HCT116 (cell line): ENCODE measurements around the gene MINDY4B. TPM values are rescaled to one million over a fixed set of nuclear protein-coding genes. Genes with fewer than 3 reads are reported as not detected.

Experiments
- ATAC-seq: fragments of 200-7000 bp; cut with Tn5 transposase; 2 replicates; pipeline ENCODE4 v1.9.1; 2020; ENCODE audit warnings: mild to moderate bottlenecking, moderate library complexity
- BruUV-seq: library from RNA; stranded (reverse); fragments of 400-500 nt; replicated peaks from 2 replicates; lab custom pipeline; 2021; lab: Mats Ljungman, UMichigan
- CTCF ChIA-PET: fragments of 300-600 bp; sonication (Branson Sonifier 250); formaldehyde crosslinking; loops from one replicate; lab custom pipeline; 2021; ENCODE audit warnings: antibody characterized with exemption; lab: Charles Lee
- POLR2A ChIA-PET: fragments of 300-600, 350-600 bp; sonication (Branson Sonifier 250); formaldehyde crosslinking; loops from one replicate; lab custom pipeline; 2021; ENCODE audit warnings: antibody characterized with exemption; lab: Charles Lee
- RAD21 ChIA-PET, 2 experiments: fragments of 300-600 bp; sonication (Branson Sonifier 250); formaldehyde crosslinking; loops; one replicate each; lab custom pipeline; 2023; ENCODE audit warnings: low total read pairs in 2 of 2; ENCODE audit not compliant: uncharacterized antibody in 2 of 2, unreplicated experiment in 2 of 2, low non-redundant PET in 1 of 2; lab: Charles Lee
- DNase-seq: peaks from one replicate; pipeline ENCODE4 v3.0.0-alpha.2; 2010; ENCODE audit warnings: low read depth, low spot score
- H2AFZ ChIP-seq: fragments of 200-600 bp; shearing (Covaris generic), sonication (generic); 2 replicates; pipeline ENCODE4 v1.6.1; 2017; ENCODE audit warnings: low read depth, mixed run types, mixed read lengths, antibody characterized with exemption, low read length; ENCODE audit not compliant: poor library complexity, severe bottlenecking
- H3K27ac ChIP-seq: 2 replicates; pipeline ENCODE4 v1.5.1; 2012; ENCODE audit warnings: low read depth, low read length
- H3K27me3 ChIP-seq: fragments of 200-600 bp; sonication (generic); 2 replicates; pipeline ENCODE4 v1.6.1; 2016; ENCODE audit warnings: mixed run types, low read length, mixed read lengths; ENCODE audit not compliant: insufficient read depth
- H3K36me3 ChIP-seq, 2 experiments: fragments of 200-500 bp in 1 of 2; fragments of 200-600 bp in 1 of 2; sonication (Bioruptor generic) in 1 of 2; sonication (generic) in 1 of 2; 2 replicates each; pipeline versions ENCODE4 v1.5.1 to v1.6.1; 2014 to 2016; ENCODE audit warnings: low read length in 2 of 2, inconsistent platforms in 1 of 2, mixed read lengths in 1 of 2, mixed run types in 1 of 2; ENCODE audit not compliant: insufficient read depth in 2 of 2, control insufficient read depth in 1 of 2
- H3K4me1 ChIP-seq, 2 experiments: fragments of 200-600 bp in 1 of 2; sonication (generic) in 1 of 2; 2 replicates each; pipeline versions ENCODE4 v1.5.1 to v1.6.1; 2012 to 2017; ENCODE audit warnings: low read length in 2 of 2, inconsistent platforms in 1 of 2, mild to moderate bottlenecking in 1 of 2, mixed read lengths in 1 of 2, mixed run types in 1 of 2, moderate library complexity in 1 of 2; ENCODE audit not compliant: insufficient read depth in 2 of 2, control insufficient read depth in 1 of 2
- H3K4me2 ChIP-seq: fragments of 200-600 bp; sonication (generic); 2 replicates; pipeline ENCODE4 v1.6.1; 2017; ENCODE audit warnings: mixed run types, low read length, mixed read lengths
- H3K4me3 ChIP-seq, 2 experiments: fragments of 200-600 bp in 1 of 2; sonication (generic) in 1 of 2; replicated peaks in 1 of 2; 2 replicates each; pipeline ENCODE4 v1.5.1; 2011 to 2016; ENCODE audit warnings: low read length in 2 of 2, control low read depth in 1 of 2, low read depth in 1 of 2, mild to moderate bottlenecking in 1 of 2, mixed read lengths in 1 of 2, mixed run types in 1 of 2
- H3K79me2 ChIP-seq: fragments of 200-600 bp; sonication (generic); 2 replicates; pipeline ENCODE4 v1.6.1; 2017; ENCODE audit warnings: mild to moderate bottlenecking, mixed run types, low read length, moderate library complexity, mixed read lengths; ENCODE audit not compliant: insufficient read depth
- H3K9ac ChIP-seq: fragments of 200-600 bp; sonication (generic); 2 replicates; pipeline ENCODE4 v1.6.1; 2016; ENCODE audit warnings: low read length, mixed read lengths
- H3K9me2 ChIP-seq: fragments of 200-600 bp; sonication (generic), shearing (Covaris generic); 2 replicates; pipeline ENCODE4 v1.6.1; 2017; ENCODE audit warnings: mixed run types, mild to moderate bottlenecking, moderate library complexity; ENCODE audit not compliant: insufficient read depth
- H3K9me3 ChIP-seq, 2 experiments: fragments of 200-500 bp in 1 of 2; fragments of 200-600 bp in 1 of 2; sonication (Bioruptor generic) in 1 of 2; sonication (generic) in 1 of 2; 2 replicates each; pipeline ENCODE4 v1.6.1; 2014 to 2017; ENCODE audit warnings: low read length in 2 of 2, mixed read lengths in 2 of 2, inconsistent platforms in 1 of 2, low read depth in 1 of 2, mild to moderate bottlenecking in 1 of 2, mixed run types in 1 of 2, moderate library complexity in 1 of 2; ENCODE audit not compliant: control insufficient read depth in 1 of 2, insufficient read depth in 1 of 2
- H4K20me1 ChIP-seq: fragments of 200-600 bp; sonication (generic), shearing (Covaris generic); 2 replicates; pipeline ENCODE4 v1.6.1; 2017; ENCODE audit warnings: mixed run types, mild to moderate bottlenecking, moderate library complexity; ENCODE audit not compliant: insufficient read depth
- CBX3 ChIP-seq: IDR thresholded peaks from 2 replicates; pipeline ENCODE4 v1.6.1; 2012; ENCODE audit warnings: low read depth
- POLR2A ChIP-seq: IDR thresholded peaks from 2 replicates; pipeline ENCODE4 v1.7.0; 2011; ENCODE audit warnings: borderline replicate concordance; ENCODE audit not compliant: insufficient read depth, insufficient read length; ENCODE audit errors: extremely low read depth
- RAD21 ChIP-seq: IDR thresholded peaks from 2 replicates; pipeline ENCODE4 v1.6.1; 2012; ENCODE audit warnings: low read depth, mild to moderate bottlenecking
- TCF7L2 ChIP-seq: IDR thresholded peaks from 2 replicates; pipeline ENCODE4 v1.7.0; 2011; ENCODE audit warnings: borderline replicate concordance, inconsistent platforms; ENCODE audit not compliant: insufficient read depth, insufficient read length; ENCODE audit errors: extremely low read depth
- ZFX ChIP-seq: fragments of 450-650 bp; IDR thresholded peaks from 2 replicates; pipeline ENCODE4 v1.6.1; 2017
- ZNF274 ChIP-seq: fragments of 200-500 bp; sonication (Bioruptor generic); IDR thresholded peaks from 2 replicates; pipeline ENCODE4 v1.6.1; 2014; ENCODE audit warnings: mild to moderate bottlenecking, low read depth, low read length, inconsistent platforms
- intact Hi-C: fragments of 100-400 bp; cut with micrococcal nuclease; formaldehyde crosslinking; loops from 2 replicates; pipeline ENCODE4 v1.10.0; 2022
- total RNA-seq: library from RNA; stranded (reverse); gene quantifications from one replicate; pipeline ENCODE4 v1.2.1, GENCODE V29; 2021; ENCODE audit not compliant: unreplicated experiment
- TF ChIP-seq, protein P1 (sequence below): IDR thresholded peaks from 2 replicates; pipeline ENCODE4 v1.6.1; 2012; ENCODE audit warnings: low read depth
- TF ChIP-seq, protein P2 (sequence below): IDR thresholded peaks from 2 replicates; pipeline ENCODE4 v1.6.1; 2012

The MINDY4B gene
- total RNA-seq, 1 experiment from 2014 or later, result not detected

GRCh38 chr3:150920236-150920635 is 15.0 kb upstream of the MINDY4B start:
- no peaks in the 10 kb centered on the region for H3K36me3 ChIP-seq
- no peak overlapping the region for H3K4me2 ChIP-seq
- peaks cover 20% of the 10 kb centered on the region; the same call in 1 of the 2 replicates for H3K27me3 ChIP-seq
- intact Hi-C loops, result loop anchor here (10.0 kb wide), 1 partner anchor 365 kb away; no protein-coding TSS in a partner anchor
- DNase-seq, result no peak
- ChIA-PET RAD21 (no interaction called here), CTCF (no interaction called here), POLR2A (no interaction called here)
- H4K20me1 ChIP-seq, result no peaks in the 10 kb centered on the region
- ATAC-seq, result no peak
- H3K4me3 ChIP-seq, result no peak overlapping the region
- no TSS peak for BruUV-seq
- H3K27ac ChIP-seq, result no peak overlapping the region
- no peaks in the 10 kb centered on the region for H3K9me2 ChIP-seq
- no peaks in the 10 kb centered on the region for H3K9me3 ChIP-seq
- no peak overlapping the region for H2AFZ ChIP-seq
- no peaks in the 10 kb centered on the region for H3K79me2 ChIP-seq
- peaks cover 0 to 3% of the 10 kb centered on the region in 2 experiments; a peak in 2 of 4 replicates for H3K4me1 ChIP-seq
- TF ChIP-seq, protein P1, sequence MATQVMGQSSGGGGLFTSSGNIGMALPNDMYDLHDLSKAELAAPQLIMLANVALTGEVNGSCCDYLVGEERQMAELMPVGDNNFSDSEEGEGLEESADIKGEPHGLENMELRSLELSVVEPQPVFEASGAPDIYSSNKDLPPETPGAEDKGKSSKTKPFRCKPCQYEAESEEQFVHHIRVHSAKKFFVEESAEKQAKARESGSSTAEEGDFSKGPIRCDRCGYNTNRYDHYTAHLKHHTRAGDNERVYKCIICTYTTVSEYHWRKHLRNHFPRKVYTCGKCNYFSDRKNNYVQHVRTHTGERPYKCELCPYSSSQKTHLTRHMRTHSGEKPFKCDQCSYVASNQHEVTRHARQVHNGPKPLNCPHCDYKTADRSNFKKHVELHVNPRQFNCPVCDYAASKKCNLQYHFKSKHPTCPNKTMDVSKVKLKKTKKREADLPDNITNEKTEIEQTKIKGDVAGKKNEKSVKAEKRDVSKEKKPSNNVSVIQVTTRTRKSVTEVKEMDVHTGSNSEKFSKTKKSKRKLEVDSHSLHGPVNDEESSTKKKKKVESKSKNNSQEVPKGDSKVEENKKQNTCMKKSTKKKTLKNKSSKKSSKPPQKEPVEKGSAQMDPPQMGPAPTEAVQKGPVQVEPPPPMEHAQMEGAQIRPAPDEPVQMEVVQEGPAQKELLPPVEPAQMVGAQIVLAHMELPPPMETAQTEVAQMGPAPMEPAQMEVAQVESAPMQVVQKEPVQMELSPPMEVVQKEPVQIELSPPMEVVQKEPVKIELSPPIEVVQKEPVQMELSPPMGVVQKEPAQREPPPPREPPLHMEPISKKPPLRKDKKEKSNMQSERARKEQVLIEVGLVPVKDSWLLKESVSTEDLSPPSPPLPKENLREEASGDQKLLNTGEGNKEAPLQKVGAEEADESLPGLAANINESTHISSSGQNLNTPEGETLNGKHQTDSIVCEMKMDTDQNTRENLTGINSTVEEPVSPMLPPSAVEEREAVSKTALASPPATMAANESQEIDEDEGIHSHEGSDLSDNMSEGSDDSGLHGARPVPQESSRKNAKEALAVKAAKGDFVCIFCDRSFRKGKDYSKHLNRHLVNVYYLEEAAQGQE, result no peak
- TF ChIP-seq POLR2A (no peak), CBX3 (no peak), TCF7L2 (no peak), RAD21 (no peak), ZFX (no peak), ZNF274 (no peak)
- TF ChIP-seq, protein P2, sequence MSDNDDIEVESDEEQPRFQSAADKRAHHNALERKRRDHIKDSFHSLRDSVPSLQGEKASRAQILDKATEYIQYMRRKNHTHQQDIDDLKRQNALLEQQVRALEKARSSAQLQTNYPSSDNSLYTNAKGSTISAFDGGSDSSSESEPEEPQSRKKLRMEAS, result no peak
- no peak overlapping the region for H3K9ac ChIP-seq
